H9 (cell line): ENCODE data around the gene LRG1. TPM values are rescaled to one million over a fixed set of nuclear protein-coding genes. Genes with fewer than 3 reads are reported as not detected.

ENCODE experiments used
- DNase-seq: peaks from one replicate; pipeline ENCODE4 v3.0.0-alpha.2; 2017
- H2AFZ ChIP-seq: one replicate; pipeline ENCODE4 v1.6.1; 2013; ENCODE audit warnings: mild to moderate bottlenecking, low read length, control low read depth, moderate library complexity
- H2AK5ac ChIP-seq: 2 replicates; pipeline ENCODE4 v1.6.1; 2013; ENCODE audit warnings: low read length, control low read depth, mixed read lengths; ENCODE audit not compliant: insufficient read length
- H2BK120ac ChIP-seq: one replicate; pipeline ENCODE4 v1.6.1; 2013; ENCODE audit warnings: low read depth, mild to moderate bottlenecking, low read length, control low read depth, inconsistent platforms; ENCODE audit not compliant: poor library complexity, severe bottlenecking
- H2BK12ac ChIP-seq: 2 replicates; pipeline ENCODE4 v1.6.1; 2013; ENCODE audit warnings: low read length, control low read depth, mixed read lengths, low read depth; ENCODE audit not compliant: insufficient read length
- H2BK15ac ChIP-seq: 2 replicates; pipeline ENCODE4 v1.6.1; 2013; ENCODE audit warnings: low read depth, low read length, control low read depth
- H2BK20ac ChIP-seq: one replicate; pipeline ENCODE4 v1.6.1; 2013; ENCODE audit warnings: low read depth, mild to moderate bottlenecking, low read length, control low read depth, inconsistent platforms; ENCODE audit not compliant: poor library complexity, severe bottlenecking
- H2BK5ac ChIP-seq: 2 replicates; pipeline ENCODE4 v1.6.1; 2013; ENCODE audit warnings: low read length, control low read depth, mixed read lengths; ENCODE audit not compliant: insufficient read length
- H3K14ac ChIP-seq: 2 replicates; pipeline ENCODE4 v1.6.1; 2013; ENCODE audit warnings: low read length, control low read depth; ENCODE audit not compliant: insufficient read depth
- H3K18ac ChIP-seq: 2 replicates; pipeline ENCODE4 v1.6.1; 2013; ENCODE audit warnings: low read depth, mild to moderate bottlenecking, mixed read lengths, low read length, control low read depth; ENCODE audit not compliant: insufficient read length
- H3K23ac ChIP-seq: 2 replicates; pipeline ENCODE4 v1.6.1; 2013; ENCODE audit warnings: low read length, control low read depth, mixed read lengths, low read depth; ENCODE audit not compliant: insufficient read length
- H3K23me2 ChIP-seq: 2 replicates; pipeline ENCODE4 v1.6.1; 2013; ENCODE audit warnings: low read depth, mild to moderate bottlenecking, mixed read lengths, low read length, control low read depth; ENCODE audit not compliant: insufficient read length, poor library complexity, severe bottlenecking
- H3K27ac ChIP-seq: 2 replicates; pipeline ENCODE4 v1.5.1; 2013; ENCODE audit warnings: low read length, control low read depth, mixed read lengths, low read depth; ENCODE audit not compliant: insufficient read length
- H3K27me3 ChIP-seq: 2 replicates; pipeline ENCODE4 v1.6.1; 2013; ENCODE audit warnings: low read length, control low read depth, inconsistent platforms; ENCODE audit not compliant: insufficient read depth
- H3K4ac ChIP-seq: 2 replicates; pipeline ENCODE4 v1.6.1; 2013; ENCODE audit warnings: low read depth, mild to moderate bottlenecking, control low read depth, inconsistent platforms, low read length, moderate library complexity
- H3K4me1 ChIP-seq: 2 replicates; pipeline ENCODE4 v1.6.1; 2013; ENCODE audit warnings: low read length, control low read depth, inconsistent platforms; ENCODE audit not compliant: insufficient read depth
- H3K4me2 ChIP-seq: 2 replicates; pipeline ENCODE4 v1.6.1; 2013; ENCODE audit warnings: low read length, control low read depth, mixed read lengths; ENCODE audit not compliant: insufficient read length, insufficient read depth
- H3K56ac ChIP-seq: 2 replicates; pipeline ENCODE4 v1.6.1; 2013; ENCODE audit warnings: low read depth, mild to moderate bottlenecking, mixed read lengths, low read length, control low read depth; ENCODE audit not compliant: insufficient read length
- H3K79me1 ChIP-seq: 2 replicates; pipeline ENCODE4 v1.6.1; 2013; ENCODE audit warnings: low read depth, mild to moderate bottlenecking, moderate library complexity, low read length, control low read depth, inconsistent platforms; ENCODE audit not compliant: insufficient read depth, poor library complexity, severe bottlenecking
- H3K79me2 ChIP-seq: 2 replicates; pipeline ENCODE4 v1.6.1; 2013; ENCODE audit warnings: low read length, control low read depth, inconsistent platforms; ENCODE audit not compliant: insufficient read depth
- H3K9ac ChIP-seq: 2 replicates; pipeline ENCODE4 v1.6.1; 2013; ENCODE audit warnings: low read length, control low read depth, mixed read lengths; ENCODE audit not compliant: insufficient read length; ENCODE audit errors: extremely low read depth
- H3K9me3 ChIP-seq: one replicate; pipeline ENCODE4 v1.6.1; 2013; ENCODE audit warnings: low read depth, low read length, inconsistent platforms; ENCODE audit not compliant: control insufficient read depth
- H3T11ph ChIP-seq: one replicate; pipeline ENCODE4 v1.6.1; 2013; ENCODE audit warnings: mild to moderate bottlenecking, low read length, control low read depth, inconsistent platforms
- H4K20me1 ChIP-seq: one replicate; pipeline ENCODE4 v1.6.1; 2013; ENCODE audit not compliant: control insufficient read depth, insufficient read length, insufficient read depth
- H4K5ac ChIP-seq: 2 replicates; pipeline ENCODE4 v1.6.1; 2013; ENCODE audit warnings: low read depth, mild to moderate bottlenecking, mixed read lengths, low read length, control low read depth; ENCODE audit not compliant: insufficient read length
- H4K8ac ChIP-seq: replicated peaks from 2 replicates; pipeline ENCODE4 v1.6.1; 2013; ENCODE audit warnings: low read length, control low read depth, mixed read lengths, low read depth; ENCODE audit not compliant: insufficient read length
- H4K91ac ChIP-seq: 2 replicates; pipeline ENCODE4 v1.6.1; 2013; ENCODE audit warnings: low read depth, mild to moderate bottlenecking, moderate library complexity, mixed read lengths, low read length, control low read depth; ENCODE audit not compliant: insufficient read length
- H3K27ac Mint-ChIP-seq, 3 experiments: 2 replicates in 2 of 3; 3 replicates in 1 of 3; pipeline ENCODE4 v1.8.0; 2020 to 2021; ENCODE audit warnings: mixed read lengths in 3 of 3, mild to moderate bottlenecking in 1 of 3, moderate library complexity in 1 of 3
- H3K27me3 Mint-ChIP-seq: 2 replicates; pipeline ENCODE4 v1.8.0; 2021; ENCODE audit warnings: low read depth, mild to moderate bottlenecking, moderate library complexity, mixed read lengths
- H3K36me3 Mint-ChIP-seq, 3 experiments: 2 replicates in 2 of 3; 3 replicates in 1 of 3; pipeline ENCODE4 v1.8.0; 2020 to 2021; ENCODE audit warnings: low read depth in 3 of 3, mixed read lengths in 3 of 3; ENCODE audit not compliant: insufficient read depth in 1 of 3
- H3K4me1 Mint-ChIP-seq, 2 experiments: 2 replicates each; pipeline ENCODE4 v1.8.0; 2020; ENCODE audit warnings: mixed read lengths in 2 of 2
- H3K4me3 Mint-ChIP-seq, 2 experiments: 2 replicates in 1 of 2; 3 replicates in 1 of 2; pipeline ENCODE4 v1.8.0; 2020 to 2021; ENCODE audit warnings: mild to moderate bottlenecking in 2 of 2, mixed read lengths in 2 of 2, moderate library complexity in 1 of 2
- H3K9me3 Mint-ChIP-seq, 2 experiments: 2 replicates in 1 of 2; 3 replicates in 1 of 2; pipeline ENCODE4 v1.8.0; 2020; ENCODE audit warnings: mild to moderate bottlenecking in 2 of 2, mixed read lengths in 2 of 2, moderate library complexity in 1 of 2
- CTCF ChIP-seq: fragments of 200-600 bp; sonication (generic); conservative IDR thresholded peaks from 3 replicates; pipeline ENCODE4 v1.8.0; 2021; ENCODE audit warnings: antibody characterized with exemption, mild to moderate bottlenecking
- WGBS: extraction: QIAGEN DNeasy Blood & Tissue Kit; methylation state at CpG from one replicate; pipeline ENCODE4 v1.1.7; 2013; ENCODE audit warnings: missing lambda C conversion rate, low lambda C conversion rate, mixed read lengths; ENCODE audit not compliant: insufficient read length; ENCODE audit errors: extremely low coverage; 5-methylcytosine and 5-hydroxymethylcytosine counted together
- total RNA-seq: library from RNA; stranded (reverse); gene quantifications from 2 replicates; pipeline ENCODE4 v1.2.1, GENCODE V29; 2021

The LRG1 gene
- total RNA-seq, 1 experiment from 2014 or later: 0.24 TPM

DNA sequence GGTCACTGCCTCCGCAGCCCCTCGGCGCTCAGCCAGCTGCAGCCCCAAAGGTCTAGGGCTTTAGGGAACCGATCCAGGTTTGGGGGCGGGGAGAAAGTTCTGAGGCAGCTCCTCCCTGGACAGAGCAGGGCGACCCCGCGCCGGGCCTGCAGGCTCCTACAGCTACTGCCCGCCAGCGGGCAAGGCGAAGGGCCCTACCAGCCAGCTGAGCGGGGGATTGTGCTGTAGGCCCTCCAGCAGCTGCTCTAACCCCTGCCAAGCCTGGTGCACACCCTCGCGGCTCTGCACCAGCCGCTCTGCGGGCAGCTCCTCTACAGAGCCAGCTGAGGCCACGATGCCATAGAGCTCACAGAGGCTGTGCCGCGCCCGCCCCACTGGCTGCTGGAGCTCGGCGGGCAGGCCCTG lies 35.5 kb downstream of the LRG1 start:
- no peak overlapping the region for H3K14ac ChIP-seq
- Mint-ChIP-seq H3K4me1 (no peaks in the 10 kb centered on the region), H3K27me3 (peaks cover 26% of the 10 kb centered on the region), H3K27ac (no peak overlapping the region), H3K36me3 (peaks cover 18 to 53% (median 43%) of the 10 kb centered on the region in 3 experiments; a peak in 6 of 7 replicates), H3K9me3 (no peaks in the 10 kb centered on the region), H3K4me3 (no peak overlapping the region)
- H3K4ac ChIP-seq: no peak overlapping the region
- H4K91ac ChIP-seq: no peak overlapping the region
- no peaks in the 10 kb centered on the region for H3K4me1 ChIP-seq
- H2BK5ac ChIP-seq: no peak overlapping the region
- no peak overlapping the region for H2BK20ac ChIP-seq
- H2BK12ac ChIP-seq: no peak overlapping the region
- no peak overlapping the region for H2AK5ac ChIP-seq
- H3K23ac ChIP-seq: no peak overlapping the region
- H3K79me1 ChIP-seq: no peaks in the 10 kb centered on the region
- no peak overlapping the region for H3T11ph ChIP-seq
- no peak overlapping the region for H3K27ac ChIP-seq
- no peaks in the 10 kb centered on the region for H3K79me2 ChIP-seq
- H3K23me2 ChIP-seq: no peaks in the 10 kb centered on the region
- no peak overlapping the region for H4K8ac ChIP-seq
- no peak overlapping the region for H3K4me2 ChIP-seq
- H3K9ac ChIP-seq: no peak overlapping the region
- H2BK120ac ChIP-seq: no peak overlapping the region
- no CpG with 5 or more reads among the region's 23 CpGs for WGBS
- no peak overlapping the region for H2AFZ ChIP-seq
- DNase-seq: no peak
- no peak overlapping the region for H4K5ac ChIP-seq
- H3K18ac ChIP-seq: no peak overlapping the region
- H3K56ac ChIP-seq: no peak overlapping the region
- no peaks in the 10 kb centered on the region for H3K9me3 ChIP-seq
- no peak overlapping the region for H2BK15ac ChIP-seq
- H4K20me1 ChIP-seq: no peaks in the 10 kb centered on the region
- TF ChIP-seq CTCF: no peak
- no peaks in the 10 kb centered on the region for H3K27me3 ChIP-seq
